RPMI8226 (cell line): Measurements from ENCODE around the gene DIS3L2.

ENCODE experiments used
- DNase-seq: peaks from one replicate; pipeline ENCODE4 v3.0.0-alpha.2; 2015

DIS3L2 gene

DNA sequence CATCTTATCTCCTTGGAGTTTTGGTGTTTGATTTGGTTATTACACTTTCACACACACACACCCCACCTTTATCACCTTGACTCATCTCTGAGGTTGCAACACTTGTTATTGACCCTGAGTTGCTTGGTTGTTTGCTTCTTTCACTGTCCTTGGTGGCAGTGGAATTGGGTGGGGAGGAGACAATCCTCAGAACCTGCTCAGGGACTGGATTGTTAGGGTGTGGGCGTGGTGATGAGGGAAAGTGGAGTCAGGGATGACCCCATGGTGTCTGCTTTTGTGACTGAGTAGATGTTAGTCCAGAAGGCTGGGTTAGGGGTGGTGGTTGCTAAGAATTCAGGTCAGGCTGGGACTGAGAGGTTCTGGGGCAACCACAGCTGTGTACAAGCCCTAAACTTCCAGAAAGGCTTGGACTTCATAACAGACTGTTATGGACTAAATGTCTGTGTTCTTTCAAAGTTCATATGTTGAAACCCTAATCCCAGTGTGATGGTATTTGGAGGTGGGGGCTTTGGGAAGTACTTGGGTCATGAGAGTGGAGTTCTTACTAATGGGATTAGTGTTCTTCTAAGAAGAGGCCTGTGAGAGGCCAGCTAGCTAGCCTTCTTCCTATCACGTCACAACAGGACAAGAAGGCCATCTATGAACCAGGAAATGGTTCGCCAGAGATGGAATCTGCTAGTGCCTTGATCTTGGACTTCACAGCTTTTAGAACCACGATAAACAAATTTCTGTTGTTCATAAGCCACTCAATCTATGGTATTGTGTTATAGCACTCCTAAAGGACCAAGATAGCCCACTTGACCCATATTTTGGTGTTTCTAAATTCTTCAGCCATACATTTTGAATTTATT, 3.4 kb upstream of the DIS3L2 start:
- no peak for DNase-seq

DNA sequence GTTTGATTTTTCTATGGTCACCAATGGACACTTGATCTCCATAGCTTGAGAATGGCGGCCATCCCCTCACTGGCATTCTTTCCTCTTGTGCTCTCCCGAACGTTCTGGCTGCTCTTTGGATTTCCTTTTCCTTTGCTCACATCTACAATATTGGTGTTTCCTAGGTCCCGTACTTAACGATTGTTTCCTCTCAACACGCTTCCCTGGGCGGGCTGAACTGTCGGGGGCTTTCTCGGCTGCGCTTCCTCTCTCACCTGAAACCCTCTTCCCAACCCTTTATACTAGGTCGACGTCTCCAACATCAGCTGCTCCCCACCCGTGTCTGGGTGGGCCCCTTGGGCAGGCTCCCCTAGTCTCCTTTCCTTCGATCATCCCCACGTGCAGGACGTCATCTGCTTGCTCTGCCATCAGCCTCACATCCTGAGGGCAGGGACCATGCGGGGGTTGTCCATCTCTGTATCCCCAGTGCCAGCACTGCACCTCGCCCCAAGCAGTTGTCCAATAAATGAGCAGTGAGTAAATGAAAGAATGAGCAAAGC, 634 bp upstream of the DIS3L2 start:
- no peak for DNase-seq

DNA sequence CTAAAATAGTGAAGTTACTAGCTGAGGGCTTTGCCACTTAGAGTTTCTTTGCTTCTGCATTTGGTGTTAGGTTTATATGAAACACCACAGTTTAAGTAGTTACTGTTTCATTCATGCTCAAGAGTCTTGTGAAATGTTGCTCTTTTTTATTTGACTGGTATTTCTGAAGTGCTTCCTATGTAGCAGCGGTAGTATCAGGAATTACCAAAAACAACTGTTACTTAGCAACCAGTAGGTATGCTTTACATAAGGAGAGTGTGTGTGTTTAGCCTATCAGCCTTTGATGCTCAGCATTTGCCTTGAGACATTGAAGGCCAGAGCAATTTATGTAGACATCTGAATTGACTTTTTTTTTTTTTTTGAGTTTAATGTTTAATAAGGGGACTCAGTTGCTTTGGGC, 3.6 kb downstream of the DIS3L2 start:
- DNase-seq, result no peak

DNA sequence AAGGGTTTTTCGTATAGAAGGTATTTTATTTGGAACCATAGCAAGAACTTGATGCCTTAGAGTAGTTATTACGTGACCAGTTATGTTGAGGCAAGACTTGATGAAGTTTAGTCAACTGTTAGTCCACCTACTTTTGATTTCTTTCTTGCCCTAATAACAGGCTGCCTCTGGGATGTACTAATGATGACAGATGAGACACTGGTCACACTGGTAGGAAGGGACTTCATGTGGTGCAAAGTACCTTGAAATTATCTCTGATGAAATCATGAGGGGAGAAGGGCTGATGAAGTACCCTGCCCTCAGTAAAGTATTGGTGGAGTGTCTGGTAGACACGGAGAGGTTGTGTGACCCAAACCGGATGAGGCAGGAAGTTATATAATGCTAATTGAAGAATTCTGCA, 5.4 kb downstream of the DIS3L2 start:
- DNase-seq, result no peak

DNA sequence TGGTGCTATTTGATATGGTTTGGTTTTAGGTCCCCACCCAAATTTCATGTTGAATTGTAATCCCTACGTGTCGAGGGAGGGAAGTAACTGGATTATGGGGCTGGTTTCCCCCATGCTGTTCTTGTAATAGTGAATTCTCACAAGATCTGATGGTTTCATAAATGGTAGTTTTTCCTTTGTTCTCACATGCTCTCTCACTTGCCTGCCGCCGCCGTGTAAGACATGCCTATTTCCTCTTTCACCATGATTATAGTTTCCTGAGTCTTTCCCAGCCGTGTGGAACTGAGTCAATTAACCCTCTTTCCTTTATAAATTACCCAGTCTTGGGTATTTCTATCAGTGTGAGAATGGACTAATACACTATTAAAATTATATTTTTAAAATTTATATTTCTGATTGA, 7.3 kb downstream of the DIS3L2 start:
- DNase-seq, result no peak

DNA sequence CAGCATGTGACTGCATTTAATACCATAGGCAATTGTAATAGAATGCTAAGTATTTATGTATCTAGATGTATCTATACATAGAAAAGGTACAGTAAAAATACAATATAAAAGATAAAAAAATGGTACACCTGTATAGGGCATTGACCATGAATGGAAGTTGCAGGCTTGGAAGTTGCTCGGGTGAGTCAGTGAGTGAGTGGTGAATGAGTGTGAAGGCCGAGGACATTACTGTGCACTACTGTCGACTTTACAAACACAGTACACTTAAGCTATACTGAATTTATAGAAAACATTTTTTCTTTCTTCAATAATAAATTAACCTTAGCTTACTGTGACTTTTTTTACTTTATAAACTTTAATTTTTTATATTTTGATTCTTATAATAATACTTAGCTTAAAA, 8.9 kb downstream of the DIS3L2 start:
- DNase-seq, result no peak

DNA sequence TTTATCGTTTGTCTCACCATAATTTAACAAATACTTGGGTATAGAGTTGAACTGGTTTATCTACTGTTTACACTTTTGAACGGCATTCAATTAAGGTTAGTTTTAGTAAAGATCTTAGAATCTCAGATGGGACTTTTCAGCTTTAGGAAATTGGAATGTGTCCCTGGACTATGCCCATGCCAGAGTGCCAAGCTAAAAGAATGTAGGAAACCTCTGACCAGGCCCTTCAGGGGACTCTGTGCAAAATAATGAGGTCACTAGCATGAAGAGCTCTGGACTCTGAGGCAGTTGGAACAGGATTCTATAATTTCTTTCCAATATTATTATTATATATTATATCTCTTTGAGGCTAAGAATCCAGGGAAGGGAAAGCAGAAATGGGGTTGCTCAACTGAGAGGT, 13.5 kb downstream of the DIS3L2 start:
- DNase-seq, result no peak

DNA sequence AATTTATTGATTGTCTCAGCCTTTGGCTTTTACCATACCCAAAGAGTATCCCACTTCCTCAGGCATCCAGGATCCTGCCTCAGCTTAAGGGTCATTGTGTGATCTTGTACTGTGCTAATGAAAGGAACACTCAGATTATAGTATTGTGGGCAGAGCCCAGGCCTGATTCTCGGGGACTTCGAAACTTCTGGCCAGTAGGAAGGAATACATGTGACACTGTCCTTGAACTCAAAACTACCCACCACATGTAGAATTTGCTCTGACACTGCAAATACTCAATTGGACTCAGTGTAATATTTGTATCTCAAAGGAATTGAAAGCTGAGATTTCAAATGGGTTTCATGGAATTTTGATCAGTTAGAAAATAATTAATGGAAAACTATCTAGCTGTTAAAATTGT, 15.9 kb downstream of the DIS3L2 start:
- DNase-seq, result no peak

DNA sequence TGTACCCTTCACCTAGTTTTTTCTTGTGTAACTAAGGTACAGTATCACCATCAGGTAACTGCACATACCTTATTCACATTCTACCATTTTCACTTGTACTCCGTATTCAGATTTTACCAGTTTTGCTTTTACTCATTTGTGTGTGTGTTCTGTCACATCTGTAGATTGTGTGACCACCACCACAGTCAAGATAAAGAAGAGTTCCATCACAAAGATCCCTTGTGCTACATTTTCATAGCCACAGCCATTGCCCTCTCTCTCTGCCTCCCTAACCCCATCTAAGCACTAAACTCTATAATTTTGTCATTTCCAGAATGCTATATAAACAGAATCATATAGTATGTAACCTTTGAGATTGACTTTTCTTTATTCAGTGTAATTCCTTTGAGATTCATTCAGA, 23.5 kb downstream of the DIS3L2 start:
- no peak for DNase-seq

DNA sequence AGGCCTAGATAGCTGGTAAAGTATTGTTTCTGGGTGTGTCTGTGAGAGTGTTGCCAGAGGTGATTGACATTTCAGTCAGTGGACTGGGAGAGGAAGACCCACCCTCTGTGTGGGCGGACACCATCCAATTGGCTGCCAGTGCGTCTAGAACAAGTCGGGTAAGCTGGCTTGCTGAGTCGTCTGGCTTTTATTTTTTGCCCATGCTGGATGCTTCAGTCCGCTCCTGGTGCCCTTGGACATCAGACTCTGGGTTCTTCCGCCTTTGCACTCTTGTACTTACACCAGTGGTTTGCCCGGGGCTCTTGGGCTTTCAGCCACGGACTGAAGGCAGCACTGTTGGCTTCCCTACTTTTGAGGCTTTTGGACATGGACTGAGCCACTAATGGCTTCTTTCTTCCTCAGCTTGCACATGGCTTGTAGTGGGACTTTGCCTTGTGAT, 24.3 kb downstream of the DIS3L2 start:
- DNase-seq, result no peak

DNA sequence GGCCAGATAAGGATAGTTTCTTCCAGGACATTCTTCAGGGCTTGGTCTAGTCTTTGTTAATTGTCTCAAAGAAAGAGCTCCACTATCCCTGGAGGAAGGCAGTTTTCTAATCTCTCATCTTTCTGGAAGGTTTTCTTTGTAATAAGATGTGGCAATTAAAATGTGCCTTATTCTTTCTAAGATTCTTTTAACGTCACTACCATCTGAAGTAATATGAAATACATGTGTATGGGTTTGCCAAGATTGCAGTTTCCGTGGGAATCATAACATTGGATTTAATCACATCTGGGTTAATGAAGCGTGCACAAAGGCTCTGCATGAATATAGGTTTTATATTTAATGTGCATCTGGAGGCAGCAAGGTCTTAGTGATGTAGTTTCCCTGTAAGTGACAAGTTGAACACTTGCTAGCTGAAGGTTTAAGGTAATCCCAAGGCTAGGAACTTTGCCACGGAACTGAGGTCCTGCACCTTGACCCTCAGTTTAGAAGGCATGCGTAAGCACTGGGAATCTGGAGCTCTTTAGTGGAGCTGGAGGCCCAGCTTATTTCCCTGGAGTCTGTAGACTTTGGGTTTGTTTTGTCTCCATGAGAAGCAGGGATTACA, 25.7 kb downstream of the DIS3L2 start:
- no peak for DNase-seq

DNA sequence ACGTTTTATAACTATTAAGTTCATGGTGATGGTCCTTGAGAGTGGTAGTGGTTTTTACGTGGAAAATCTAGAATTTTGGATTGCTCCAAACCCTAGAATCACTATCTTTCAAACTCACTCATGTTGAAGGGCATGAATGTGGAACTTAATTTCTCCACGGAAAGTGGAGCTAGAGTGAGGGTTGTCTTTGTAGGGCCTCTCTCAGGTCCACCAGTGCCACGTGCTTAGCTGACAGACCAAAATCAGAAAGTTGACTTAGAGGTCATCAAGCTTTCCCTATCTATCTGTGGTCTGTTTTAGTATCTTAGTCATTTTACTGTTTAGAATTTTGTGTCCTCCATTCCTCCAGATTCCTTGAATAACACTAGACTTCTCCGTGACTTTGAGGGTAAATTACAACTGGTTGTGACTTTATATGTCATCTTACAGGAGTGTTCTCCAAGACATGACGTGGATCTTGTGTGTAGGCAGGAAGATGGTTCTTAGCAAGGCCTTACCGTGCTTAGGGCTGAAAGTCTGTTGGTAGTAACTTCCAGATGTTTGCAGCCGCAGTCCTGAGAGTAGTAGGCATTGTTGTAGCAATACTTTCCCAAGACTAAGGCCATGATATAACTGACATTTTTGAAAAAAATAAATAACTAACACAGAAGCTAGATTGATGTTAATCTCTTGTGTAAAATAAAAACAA, 26.8 kb downstream of the DIS3L2 start:
- DNase-seq, result no peak

DNA sequence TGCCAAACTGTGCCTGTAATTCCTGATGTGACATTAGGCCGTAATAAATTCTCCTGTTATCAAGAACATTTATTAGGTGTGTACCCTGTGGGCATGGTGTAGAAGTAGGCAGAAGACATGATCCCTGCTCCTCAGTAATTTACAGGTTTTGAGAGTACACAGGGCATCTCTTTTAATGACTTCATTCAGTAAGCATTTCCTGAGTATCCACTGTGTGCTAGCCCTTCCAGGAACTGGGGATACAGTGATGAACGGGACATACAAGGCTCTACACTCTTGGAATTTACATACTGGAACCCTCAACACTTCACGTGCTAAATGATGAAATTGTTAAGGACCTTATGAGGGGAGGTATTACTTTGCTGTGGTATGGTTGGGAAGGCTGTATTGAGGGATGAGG, 30.2 kb downstream of the DIS3L2 start:
- DNase-seq, result no peak

DNA sequence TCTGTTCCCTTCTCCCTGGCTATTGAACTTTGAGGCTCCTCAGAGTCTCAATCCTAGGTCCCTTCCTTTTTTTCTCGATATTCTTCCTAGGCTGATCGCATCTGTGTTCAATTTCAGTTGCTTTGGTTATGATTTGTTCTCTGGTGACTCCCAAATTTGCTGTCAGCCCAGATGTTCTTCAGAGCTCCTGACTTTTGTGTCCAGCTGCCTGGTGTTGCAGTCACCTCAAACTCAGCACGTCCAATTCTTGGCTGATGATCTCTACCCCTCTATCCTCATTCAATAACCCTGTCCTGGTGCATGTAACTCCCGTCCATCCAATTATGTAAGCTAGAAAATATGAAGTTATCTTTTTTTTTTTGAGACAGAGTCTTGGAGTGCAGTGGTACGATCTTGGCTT, 31.4 kb downstream of the DIS3L2 start:
- DNase-seq, result no peak

DNA sequence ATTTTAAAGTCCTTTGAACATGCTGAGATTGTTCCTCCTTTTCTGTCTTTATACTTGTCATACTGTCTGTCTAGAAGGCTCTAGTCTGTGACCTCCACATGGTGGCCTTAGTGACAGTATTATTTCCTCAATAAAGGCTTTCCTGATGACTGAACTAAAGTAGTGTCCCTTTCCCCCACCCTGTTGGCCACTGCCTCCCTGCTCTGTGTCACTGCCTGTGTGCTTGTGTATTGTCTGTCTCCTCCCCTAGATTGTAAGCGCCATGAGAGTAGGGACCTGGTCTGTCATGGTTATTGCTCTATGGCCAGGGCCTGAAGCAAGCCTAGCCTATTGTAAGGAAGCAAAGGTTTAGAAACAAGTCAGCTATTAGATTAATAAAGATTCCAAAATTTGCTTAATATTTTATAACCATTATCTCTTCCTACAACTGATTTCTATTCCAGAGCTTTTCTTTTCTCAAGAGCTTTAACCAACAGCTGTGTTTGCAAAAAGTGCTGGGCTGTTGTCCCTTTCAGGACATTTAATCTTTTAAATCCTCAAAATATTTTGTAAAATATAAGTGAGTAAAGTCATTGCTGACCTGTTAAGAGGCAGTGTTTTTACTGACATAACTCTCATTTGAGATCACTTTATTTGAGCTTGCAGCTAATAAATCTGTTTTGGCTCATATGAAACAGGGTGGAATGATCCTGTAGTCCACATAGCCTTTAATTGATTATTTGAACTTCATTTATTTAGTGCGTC, 35.5 kb downstream of the DIS3L2 start:
- no peak for DNase-seq

DNA sequence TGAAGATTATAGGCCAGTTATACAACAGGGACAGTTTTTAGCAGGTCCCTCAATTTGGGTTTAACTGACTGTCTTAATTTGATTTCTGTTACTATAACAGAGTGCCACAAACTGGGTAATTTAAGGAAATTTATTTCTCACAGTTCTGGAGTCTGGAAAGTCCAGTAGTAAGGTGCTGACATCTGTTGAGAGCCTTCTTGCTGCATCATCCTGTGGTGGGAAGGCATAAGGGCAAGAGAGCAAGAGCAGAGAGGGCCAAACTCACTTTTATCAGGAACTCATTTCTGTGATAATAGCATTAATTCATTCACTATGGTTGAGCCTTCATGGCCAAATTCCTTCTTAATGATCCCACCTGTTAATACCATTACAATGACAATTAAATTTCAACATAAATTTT, 36.5 kb downstream of the DIS3L2 start:
- no peak for DNase-seq

DNA sequence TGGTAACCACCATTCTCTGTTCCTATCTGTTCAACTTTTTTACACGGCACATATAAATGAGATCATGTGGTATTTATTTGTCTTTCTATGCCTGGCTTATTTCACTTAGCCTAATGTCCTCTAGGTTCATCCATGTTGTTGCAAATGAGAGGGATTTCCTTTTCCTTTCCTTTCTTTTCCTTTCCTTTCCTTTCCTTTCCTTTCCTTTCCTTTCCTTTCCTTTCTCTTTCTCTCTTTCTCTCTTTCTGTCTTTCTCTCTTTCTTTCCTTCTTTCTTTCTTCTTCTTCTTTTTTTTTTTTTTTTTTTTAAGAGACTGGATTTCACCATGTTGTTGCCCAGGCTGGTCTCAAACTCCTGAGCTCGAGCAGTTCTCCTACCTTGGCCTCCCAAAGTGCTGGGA, 38.9 kb downstream of the DIS3L2 start:
- no peak for DNase-seq

DNA sequence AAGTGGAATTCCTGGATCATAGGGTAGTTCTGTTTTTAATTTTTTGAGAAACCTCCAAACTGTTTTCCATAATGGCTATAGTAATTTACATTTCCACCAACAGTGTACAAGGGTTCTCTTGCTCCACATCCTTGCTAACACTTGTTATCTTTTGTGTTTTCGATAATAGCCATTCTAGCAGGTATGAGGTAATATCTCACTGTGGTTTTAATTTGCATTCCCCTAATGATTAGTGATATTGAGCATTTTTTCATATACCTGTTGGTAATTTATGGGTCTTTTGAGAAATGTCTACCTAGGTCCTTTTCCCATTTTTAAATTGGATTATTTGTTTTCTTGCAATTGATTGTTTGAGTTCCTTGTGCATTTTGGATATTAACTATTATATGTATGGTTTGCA, 39.6 kb downstream of the DIS3L2 start:
- DNase-seq, result no peak

DNA sequence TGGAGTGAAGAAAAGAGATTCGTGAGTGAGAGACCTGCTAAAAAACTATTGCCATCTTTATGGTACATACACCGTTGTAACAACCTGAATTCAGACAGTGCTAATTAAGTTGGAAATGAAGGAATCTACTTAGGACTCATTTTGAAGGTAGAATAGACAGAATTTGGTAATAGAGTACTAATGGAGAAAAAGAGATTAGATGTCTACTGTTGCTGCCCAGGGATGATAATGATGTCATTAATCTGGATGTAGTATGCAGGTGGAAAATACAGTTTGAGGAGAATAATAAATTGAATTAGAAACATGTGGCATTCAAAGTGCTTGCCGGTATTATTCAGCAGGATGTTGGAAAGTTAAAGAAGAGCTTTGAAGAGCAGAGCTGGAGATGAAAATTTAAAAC, 44.7 kb downstream of the DIS3L2 start:
- DNase-seq, result no peak

DNA sequence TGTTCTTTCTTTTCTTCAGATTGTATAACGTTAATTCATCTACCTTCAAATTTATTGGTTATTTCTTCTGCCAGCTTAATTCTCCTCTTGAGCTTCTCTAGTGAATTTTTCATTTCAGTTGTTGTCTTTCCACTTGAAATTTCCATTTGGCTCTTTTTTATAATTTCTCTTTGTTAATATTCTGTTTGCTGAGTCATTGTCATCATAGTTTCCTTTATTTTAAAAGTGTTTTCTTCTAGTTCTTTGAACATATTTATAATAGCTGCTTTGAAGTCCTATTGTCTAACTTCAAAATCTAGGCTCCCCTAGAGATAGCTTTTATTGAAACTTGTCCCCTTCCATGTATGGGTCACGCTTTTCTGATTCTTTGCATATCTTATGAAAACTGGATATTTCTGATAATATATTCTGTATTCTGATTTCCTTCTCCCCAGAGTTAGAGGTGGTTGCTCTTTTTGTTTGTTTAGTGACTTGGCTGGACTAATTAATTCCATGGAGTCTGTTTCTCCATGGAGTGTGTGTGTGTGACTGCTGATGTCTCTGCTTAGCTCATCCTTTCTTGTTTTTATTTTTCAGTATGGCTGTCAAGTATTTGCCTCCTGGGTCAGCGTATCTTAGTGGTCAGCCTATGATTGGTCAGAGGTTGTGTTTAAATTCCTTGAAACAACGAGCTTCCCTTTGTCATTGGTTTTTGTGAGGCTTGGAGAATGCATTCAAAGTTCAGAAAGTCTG, 47.6 kb downstream of the DIS3L2 start:
- DNase-seq, result no peak

DNA sequence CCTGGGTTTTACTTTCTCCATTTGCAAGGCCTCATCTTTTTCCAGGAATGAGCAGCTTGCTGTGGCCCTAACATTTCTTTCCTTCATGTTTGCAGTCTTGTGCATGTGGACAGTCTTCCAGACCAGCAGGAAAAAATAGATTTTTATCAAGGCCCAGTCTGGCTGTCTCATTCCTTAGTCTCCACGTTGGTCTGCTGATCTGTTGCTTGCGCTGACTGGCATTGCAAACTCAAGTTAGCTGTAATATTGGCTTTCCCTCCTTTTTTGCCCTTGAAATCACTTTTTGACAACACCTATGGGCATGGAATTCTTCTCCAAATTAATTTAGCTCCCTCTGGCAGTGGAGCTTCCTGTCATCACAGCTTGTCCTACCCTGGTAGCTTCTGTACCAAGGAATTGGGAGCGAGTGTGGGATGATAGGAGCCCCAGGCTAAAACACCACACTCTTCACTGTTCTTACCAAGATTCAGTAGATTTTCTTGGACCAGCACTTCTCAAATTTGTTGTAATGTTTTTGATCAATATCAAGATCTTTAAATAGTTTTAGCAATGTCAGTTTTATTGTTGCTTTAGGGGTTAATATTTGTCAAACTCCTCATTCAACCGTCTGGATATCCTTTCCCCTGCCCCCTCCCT, 48.2 kb downstream of the DIS3L2 start:
- no peak for DNase-seq
